LoVo (cell line): ENCODE results near the gene HAL.

Experiments
- DNase-seq: peaks from one replicate; pipeline ENCODE4 v3.0.0-alpha.2; 2016; ENCODE audit warnings: low spot score

Gene HAL, protein sequence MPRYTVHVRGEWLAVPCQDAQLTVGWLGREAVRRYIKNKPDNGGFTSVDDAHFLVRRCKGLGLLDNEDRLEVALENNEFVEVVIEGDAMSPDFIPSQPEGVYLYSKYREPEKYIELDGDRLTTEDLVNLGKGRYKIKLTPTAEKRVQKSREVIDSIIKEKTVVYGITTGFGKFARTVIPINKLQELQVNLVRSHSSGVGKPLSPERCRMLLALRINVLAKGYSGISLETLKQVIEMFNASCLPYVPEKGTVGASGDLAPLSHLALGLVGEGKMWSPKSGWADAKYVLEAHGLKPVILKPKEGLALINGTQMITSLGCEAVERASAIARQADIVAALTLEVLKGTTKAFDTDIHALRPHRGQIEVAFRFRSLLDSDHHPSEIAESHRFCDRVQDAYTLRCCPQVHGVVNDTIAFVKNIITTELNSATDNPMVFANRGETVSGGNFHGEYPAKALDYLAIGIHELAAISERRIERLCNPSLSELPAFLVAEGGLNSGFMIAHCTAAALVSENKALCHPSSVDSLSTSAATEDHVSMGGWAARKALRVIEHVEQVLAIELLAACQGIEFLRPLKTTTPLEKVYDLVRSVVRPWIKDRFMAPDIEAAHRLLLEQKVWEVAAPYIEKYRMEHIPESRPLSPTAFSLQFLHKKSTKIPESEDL

DNA sequence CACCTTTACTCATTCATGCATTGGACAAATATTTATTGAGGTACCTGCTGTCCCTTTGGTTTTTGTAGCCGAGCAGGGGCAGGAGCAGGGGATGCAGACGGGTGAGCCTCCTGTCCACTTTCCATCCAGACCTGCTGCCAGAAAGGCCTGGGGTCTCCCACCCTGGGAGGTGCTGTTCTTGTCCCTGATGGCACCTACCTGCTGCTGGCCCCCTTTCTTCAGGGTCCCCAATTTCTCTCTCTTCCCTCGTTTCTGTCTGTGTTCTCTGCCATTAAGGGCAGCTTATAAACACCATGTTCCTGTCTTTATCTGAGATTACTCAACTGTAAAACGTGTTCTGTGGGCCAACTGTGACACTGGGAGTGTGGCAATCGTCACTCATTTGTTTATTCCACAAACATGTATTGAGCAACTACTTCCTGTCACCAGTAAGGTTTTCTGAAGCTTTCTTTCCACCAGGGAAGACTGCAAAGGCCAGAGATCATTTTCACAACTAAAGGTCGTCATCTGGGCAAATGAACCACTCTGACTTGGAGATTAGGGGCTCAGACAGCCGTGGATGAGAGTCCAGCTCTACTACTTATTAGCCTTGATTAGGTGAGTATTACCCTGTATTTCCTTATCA is at the start of gene HAL:
Gene HAL (minus strand): TSS at position 311 of the 625 bp plus-strand sequence. CDS start 434 bp downstream, outside the sequence.
- no peak for DNase-seq

- DNase-seq: no peak
Measured at GRCh38 chr12:96045566-96045965, 49.4 kb upstream of the HAL start.

DNA sequence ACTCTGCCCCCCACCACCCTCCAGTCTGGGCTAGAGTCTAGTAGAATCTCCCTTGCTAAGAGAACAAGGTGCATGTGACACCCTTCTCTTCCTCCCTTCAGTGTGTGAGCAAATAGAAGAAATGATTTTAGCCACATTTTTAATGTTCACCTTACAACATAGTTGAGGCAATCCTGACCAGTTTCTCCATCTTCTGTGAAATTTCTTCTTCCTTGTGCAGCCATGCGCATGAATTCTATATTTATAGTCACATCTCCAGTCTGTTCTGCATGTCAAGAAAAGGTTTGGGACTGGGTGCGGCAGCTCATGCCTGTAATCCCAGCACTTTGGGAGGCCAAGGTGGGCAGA is 48.8 kb upstream of the HAL start:
- no peak for DNase-seq

DNA sequence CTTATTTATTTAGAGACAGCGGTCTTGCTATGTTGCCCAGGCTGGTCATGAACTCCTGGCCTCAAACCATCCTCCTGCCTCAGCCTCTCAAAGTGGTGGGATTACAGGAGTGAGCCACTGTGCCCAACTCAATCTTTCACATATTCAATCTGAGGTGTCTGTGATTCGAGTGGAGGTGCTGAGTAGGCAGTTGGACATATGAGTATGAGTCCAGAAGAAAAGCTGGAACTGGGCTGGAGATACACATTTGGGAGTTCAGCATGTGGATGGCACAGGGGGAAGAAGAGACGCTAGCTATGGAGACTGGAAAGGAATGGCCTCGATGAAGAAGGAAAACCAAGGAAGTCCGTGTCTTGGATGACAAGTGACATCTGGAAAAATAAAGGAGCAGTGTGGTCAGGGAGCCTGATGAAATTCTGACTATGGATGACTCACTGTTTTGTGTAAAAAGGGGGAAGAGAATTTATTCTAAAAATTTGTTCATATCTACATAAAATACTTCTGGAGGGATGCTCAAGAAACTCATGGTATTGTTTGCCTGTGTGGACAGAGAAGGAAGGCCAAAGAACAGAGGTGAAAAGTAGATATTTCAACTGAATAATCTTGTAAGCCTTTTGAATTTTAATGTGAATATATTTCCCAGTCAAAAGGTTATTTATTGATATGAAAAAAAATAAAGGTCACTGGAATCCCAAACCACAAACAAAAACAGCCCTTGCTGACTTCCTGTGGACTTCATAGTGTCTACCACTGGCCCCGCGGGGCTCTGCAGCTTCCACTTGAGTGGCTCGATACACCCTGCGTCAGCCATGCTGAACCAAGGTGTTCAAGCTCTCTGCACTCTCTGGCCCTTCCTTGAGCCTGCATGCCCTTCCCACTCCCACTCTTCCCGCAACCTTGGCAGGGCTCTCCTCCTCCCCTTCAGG is 48.1 kb upstream of the HAL start:
- peak; percentile 27 for DNase-seq

- no peak for DNase-seq
Measured at GRCh38 chr12:96041181-96041580, 45.0 kb upstream of the HAL start.

DNA sequence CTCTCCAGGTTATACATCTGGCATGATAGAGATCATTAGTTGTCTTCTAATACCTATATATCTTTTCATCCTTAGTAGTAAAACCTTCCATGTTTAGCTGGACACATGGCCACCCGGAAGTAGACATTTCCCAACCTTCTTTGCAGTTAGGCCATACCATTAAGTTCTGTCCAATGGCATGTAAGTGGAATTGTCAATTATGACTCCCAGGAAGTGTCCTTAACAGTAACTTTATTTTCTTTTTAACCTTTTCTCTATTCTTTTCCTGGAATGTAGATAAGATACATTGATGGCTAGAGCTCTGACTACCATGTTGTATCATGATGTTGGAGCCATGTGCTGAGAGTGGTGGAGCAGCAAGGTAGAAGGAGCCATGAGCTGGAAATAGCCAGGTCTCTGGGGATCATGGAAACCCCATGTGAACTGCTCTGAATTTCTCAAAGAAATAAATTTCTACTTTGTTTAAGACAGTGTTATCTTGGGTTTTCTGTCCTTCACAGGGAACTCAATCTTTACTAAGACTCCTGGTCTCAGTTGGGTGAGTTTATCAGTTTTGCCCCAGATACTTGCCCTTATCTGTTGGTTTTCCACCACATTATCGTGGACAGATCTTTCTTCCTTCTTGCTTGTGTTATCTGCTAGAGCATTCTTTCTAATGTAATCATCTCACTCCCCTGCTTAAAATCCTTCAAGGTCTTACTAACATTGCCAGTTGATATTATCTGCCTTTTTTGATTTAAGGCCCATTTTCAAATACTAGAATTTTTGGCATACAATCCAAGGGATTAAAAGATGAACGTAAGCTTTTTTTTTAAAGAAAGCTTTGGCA is 44.4 kb upstream of the HAL start:
- DNase-seq: no peak

GRCh38 chr12:96039516-96039915 is 43.4 kb upstream of the HAL start:
- DNase-seq: no peak

GRCh38 chr12:96036765-96037455 is 40.8 kb upstream of the HAL start:
- DNase-seq: no peak

GRCh38 chr12:96035283-96036236 is 39.4 kb upstream of the HAL start, which contains the start of gene LTA4H:
TSS of gene LTA4H (minus strand) at chr12:96035587. CDS start at chr12:96035519, 68 bp downstream.
- peak; percentile 100 for DNase-seq

DNA sequence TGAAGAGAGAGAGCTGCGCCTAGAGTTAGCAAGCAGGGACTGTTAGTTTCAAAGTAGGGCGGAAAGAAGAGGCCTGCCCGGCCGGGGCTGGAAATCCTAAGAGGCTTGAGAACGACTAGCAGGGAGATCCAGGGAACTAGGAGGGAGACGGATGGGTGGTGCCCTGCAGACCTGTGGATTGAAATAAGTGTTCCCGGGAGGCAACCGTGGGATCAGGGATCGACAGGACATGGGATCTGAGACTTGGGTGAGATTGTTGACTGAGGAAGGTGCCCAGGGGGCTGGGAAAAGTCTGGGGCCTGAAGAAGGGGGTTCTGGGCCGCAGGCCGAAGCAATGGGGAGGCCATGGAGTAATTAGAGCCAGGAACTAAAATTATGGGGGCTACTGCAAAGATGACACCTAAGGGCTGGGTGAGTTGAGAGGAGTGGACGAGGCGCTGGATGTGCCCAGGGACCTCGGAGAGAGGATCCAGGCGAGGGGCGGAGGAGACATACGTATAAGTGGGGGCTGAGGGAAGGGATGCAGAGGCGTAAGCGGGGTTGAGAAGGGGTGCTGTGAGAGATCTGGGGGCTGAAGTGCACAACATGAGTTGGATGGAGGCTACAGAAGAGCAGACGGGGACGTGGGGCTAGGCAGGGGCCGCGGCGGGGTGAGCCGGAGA is 38.6 kb upstream of the HAL start:
- peak; percentile 34 for DNase-seq

DNA sequence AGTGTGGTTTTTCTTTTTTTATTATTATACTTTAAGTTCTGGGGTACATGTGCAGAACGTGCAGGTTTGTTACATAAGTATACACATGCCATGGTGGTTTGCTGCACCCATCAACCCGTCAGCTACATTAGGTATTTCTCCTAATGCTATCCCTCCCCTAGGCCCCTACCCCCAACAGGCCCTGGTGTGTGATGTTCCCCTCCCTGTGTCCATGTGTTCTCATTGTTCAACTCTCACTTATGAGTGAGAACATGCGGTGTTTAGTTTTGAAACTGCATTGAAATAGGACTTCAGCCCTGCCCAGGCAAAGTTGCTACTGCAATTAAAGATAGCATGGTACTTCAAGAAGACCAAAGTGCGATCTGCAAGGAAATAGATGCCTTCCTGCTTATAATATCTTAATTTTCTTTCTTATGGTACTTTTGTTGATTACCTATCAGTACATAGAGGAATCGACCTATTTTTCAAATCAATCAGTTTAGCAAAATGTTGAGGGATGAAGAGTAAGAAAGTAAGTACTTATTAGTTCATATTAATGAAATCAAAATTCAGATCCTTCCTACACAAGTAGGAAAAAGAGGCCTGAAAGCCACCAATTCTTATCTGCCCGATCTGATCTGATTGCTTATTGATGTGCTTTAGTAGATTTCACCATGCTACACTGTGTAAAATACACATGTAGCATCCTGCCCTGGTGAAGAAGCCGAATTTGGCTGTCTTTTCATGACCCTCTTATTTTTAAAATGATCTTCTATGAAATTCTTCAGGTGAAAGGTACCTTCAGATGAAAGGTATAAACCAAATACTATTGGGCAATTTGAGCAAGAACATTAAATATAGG is 37.6 kb upstream of the HAL start:
- DNase-seq: no peak

- DNase-seq: no peak
Measured at GRCh38 chr12:96029826-96030225, 33.7 kb upstream of the HAL start.

DNA sequence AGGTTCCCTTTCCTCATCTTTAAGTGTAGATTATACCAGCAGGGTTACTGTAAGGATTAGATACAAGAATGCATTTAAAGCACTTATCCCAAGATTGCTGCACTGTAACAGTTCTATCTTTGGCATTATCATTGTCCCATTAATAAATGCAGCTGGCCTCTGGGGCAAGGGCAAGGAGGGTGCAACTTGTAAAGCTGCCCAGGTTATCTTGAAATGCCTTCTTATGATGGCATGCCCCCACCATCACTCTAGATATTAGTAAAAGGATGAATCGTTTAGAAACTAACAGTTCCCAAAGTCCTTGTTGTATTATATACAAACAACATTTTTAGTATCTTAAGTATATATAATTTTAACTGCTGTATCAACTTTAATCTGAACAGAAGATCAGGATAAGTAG is 32.4 kb upstream of the HAL start:
- DNase-seq: no peak

DNA sequence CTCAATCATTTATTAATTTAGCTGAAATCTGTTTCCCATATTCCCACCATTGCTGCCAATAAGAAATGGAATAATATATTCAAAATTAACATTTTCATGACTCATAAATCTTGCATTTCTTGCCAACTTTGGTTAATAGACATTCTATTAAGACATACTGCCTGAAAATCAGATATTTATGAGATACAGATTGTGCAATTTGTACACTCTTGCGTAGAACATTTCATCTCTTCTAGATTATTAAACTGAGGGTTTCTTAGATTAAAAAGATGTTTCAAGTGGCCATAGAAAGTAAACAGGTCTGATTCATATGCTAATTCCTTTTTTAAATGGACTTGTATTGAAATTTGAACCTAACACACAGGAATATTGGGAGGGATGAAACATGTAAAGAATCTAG is 30.2 kb upstream of the HAL start:
- DNase-seq: no peak

DNA sequence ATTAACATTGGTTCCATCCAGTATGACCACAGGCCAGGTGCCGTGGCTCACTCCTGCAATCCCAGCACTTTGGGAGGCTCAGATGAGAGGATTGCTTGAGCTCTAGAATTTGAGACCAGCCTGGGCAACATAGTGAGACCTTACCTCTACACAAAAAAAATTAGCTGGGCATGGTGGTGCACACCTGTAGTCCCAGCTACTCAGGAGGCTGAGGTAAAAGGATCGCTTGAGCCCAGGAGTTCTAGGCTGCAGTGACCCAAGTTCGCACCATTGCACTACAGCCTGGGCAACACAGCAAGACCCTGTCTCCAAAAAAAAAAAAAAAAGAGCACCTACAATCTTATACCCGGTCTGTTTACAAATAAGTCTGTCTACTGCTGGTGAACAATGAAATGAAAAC is 29.4 kb upstream of the HAL start:
- no peak for DNase-seq

DNA sequence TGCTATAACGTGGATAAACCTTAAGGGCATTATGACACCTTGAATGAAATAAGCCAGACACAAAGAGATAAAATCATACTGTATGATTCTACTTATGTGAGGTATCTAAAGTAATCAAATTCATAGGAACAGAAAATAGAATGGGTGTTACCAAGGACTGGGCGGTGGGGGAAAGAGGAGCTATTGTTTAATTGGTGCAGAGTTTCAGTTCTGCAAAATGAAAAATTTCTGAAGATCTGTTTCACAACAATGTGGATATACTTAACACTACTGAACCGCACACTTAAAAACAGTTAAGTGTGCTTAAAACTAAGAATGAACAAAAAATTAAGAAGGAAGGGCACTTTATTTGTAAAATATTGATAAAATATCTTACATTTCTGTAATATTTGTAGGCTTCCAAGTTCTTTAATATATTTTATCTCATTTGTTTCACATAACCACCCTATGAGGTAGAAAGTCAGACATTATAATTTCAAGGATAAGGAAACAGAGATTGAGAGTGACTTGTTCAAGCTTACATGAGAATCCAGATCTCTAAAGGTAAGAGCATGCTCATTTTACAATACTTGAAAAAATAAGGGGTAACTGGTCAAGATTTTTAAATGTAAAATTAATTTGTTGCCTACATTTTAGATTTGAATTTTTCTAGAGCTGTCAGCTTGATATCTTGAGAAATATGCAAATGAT is 24.3 kb upstream of the HAL start:
- DNase-seq: no peak

GRCh38 chr12:96015672-96016071 is 19.5 kb upstream of the HAL start:
- no peak for DNase-seq
